Osteoblast (primary cell): ENCODE data around the gene COL18A1. TPM values are rescaled to one million over a fixed set of nuclear protein-coding genes. Genes with fewer than 3 reads are reported as not detected.
"Not testable (repeated sequence)": the region's sequence is repeated elsewhere in the genome, so short reads cannot be mapped to it uniquely, and the experiment has no call there.

Source experiments
- DNase-seq: peaks from one replicate; pipeline ENCODE4 v3.0.0; 2011; ENCODE audit warnings: low spot score, mixed read lengths; ENCODE audit not compliant: insufficient read length; ENCODE audit errors: missing footprints
- H2AFZ ChIP-seq: 2 replicates; pipeline ENCODE4 v1.6.0; 2011; ENCODE audit warnings: mild to moderate bottlenecking, low read length
- H3K27ac ChIP-seq: 2 replicates; pipeline ENCODE4 v1.5.1; 2011; ENCODE audit warnings: mild to moderate bottlenecking, low read depth, low read length, moderate library complexity
- H3K27me3 ChIP-seq: 2 replicates; pipeline ENCODE4 v1.6.0; 2012; ENCODE audit warnings: mild to moderate bottlenecking, control low read depth, inconsistent platforms, low read length, moderate library complexity; ENCODE audit not compliant: insufficient read depth
- H3K36me3 ChIP-seq: 2 replicates; pipeline ENCODE4 v1.5.1; 2011; ENCODE audit warnings: mild to moderate bottlenecking, low read length, control low read depth, moderate library complexity; ENCODE audit not compliant: insufficient read depth
- H3K4me1 ChIP-seq: 2 replicates; pipeline ENCODE4 v1.5.1; 2011; ENCODE audit warnings: mild to moderate bottlenecking, low read length, control low read depth, moderate library complexity; ENCODE audit not compliant: insufficient read depth
- H3K4me2 ChIP-seq: 2 replicates; pipeline ENCODE4 v1.6.0; 2011; ENCODE audit warnings: mild to moderate bottlenecking, low read length; ENCODE audit not compliant: insufficient read depth
- H3K4me3 ChIP-seq: fragments of 200-600 bp; sonication (generic); 3 replicates; pipeline ENCODE4 v1.5.1; 2012; ENCODE audit warnings: mild to moderate bottlenecking, low read length, inconsistent platforms; ENCODE audit not compliant: insufficient read depth
- H3K79me2 ChIP-seq: 2 replicates; pipeline ENCODE4 v1.6.0; 2012; ENCODE audit warnings: mild to moderate bottlenecking, low read length, control low read depth, inconsistent platforms; ENCODE audit not compliant: insufficient read depth
- H3K9me3 ChIP-seq: 2 replicates; pipeline ENCODE4 v1.5.1; 2011; ENCODE audit warnings: low read depth, low read length, control low read depth
- H4K20me1 ChIP-seq: 2 replicates; pipeline ENCODE4 v1.6.0; 2012; ENCODE audit warnings: mild to moderate bottlenecking, low read length, control low read depth; ENCODE audit not compliant: insufficient read depth
- total RNA-seq: library from RNA; depleted of rRNA; stranded (reverse); fragments of >200 nt; gene quantifications from 2 replicates; pipeline ENCODE4 v1.2.3, GENCODE V29; 2012
- TF ChIP-seq, protein P1 (sequence below): IDR thresholded peaks from 2 replicates; pipeline ENCODE4 v1.5.1; 2011; ENCODE audit warnings: mild to moderate bottlenecking, low read depth, low read length, moderate library complexity; ENCODE audit errors: extremely low read depth

COL18A1 gene
- total RNA-seq, 1 donor: 8.3 TPM

DNA sequence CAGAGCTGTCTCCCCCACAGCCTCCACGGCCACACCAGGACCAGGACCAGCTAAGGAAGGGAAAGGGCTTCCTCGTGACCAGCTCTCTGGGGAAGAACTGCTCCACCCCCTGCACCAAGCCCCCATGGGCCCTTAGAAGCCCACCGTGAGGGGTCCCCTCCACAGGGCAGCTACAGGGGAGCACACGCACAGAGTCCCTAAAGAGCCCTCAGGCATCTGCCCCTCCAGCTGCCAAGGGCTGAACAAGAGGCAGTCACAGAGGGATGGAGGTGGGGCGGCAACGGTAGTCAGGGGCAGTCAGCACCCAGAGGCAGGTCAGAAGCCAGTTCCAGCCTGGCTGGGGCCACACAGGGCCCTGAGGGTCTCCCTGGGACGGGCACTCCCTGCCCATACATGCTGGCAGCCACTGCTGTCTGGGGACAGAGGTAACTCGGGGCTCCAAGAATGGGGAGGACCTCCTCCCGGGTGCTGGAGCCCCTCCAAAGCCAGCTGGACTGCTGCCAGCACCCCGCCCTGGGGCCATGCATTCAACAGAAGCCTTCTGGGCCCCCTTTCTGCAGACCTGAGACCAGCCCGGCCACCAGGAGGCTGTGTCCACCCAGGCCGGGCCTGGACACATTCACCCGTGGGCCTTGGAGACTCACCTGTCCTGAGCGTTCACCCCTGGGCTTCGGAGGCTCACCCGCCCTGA is 118.6 kb downstream of the COL18A1 start:
- peaks cover 5% of the 10 kb centered on the region for H3K9me3 ChIP-seq
- TF ChIP-seq, protein P1, sequence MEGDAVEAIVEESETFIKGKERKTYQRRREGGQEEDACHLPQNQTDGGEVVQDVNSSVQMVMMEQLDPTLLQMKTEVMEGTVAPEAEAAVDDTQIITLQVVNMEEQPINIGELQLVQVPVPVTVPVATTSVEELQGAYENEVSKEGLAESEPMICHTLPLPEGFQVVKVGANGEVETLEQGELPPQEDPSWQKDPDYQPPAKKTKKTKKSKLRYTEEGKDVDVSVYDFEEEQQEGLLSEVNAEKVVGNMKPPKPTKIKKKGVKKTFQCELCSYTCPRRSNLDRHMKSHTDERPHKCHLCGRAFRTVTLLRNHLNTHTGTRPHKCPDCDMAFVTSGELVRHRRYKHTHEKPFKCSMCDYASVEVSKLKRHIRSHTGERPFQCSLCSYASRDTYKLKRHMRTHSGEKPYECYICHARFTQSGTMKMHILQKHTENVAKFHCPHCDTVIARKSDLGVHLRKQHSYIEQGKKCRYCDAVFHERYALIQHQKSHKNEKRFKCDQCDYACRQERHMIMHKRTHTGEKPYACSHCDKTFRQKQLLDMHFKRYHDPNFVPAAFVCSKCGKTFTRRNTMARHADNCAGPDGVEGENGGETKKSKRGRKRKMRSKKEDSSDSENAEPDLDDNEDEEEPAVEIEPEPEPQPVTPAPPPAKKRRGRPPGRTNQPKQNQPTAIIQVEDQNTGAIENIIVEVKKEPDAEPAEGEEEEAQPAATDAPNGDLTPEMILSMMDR: no peak
- H3K27ac ChIP-seq: no peak overlapping the region
- no peak overlapping the region for H3K4me3 ChIP-seq
- H2AFZ ChIP-seq: no peak overlapping the region
- no peaks in the 10 kb centered on the region for H3K79me2 ChIP-seq
- no peaks in the 10 kb centered on the region for H3K27me3 ChIP-seq
- no peaks in the 10 kb centered on the region for H4K20me1 ChIP-seq
- DNase-seq: no peak
- no peaks in the 10 kb centered on the region for H3K4me1 ChIP-seq
- no peaks in the 10 kb centered on the region for H3K36me3 ChIP-seq
- H3K4me2 ChIP-seq: no peak overlapping the region

- H3K4me1 ChIP-seq: no peaks in the 10 kb centered on the region
- no peaks in the 10 kb centered on the region for H3K79me2 ChIP-seq
- H3K4me3 ChIP-seq: no peak overlapping the region
- H4K20me1 ChIP-seq: no peaks in the 10 kb centered on the region
- H3K36me3 ChIP-seq: peaks cover 5% of the 10 kb centered on the region
- TF ChIP-seq, protein P1: no peak
- no peak overlapping the region for H2AFZ ChIP-seq
- H3K9me3 ChIP-seq: peaks cover 3% of the 10 kb centered on the region
- no peak for DNase-seq
- no peak overlapping the region for H3K27ac ChIP-seq
- no peak overlapping the region for H3K4me2 ChIP-seq
- no peaks in the 10 kb centered on the region for H3K27me3 ChIP-seq
Observed at GRCh38 chr21:45524756-45525152, 119.8 kb downstream of the COL18A1 start.

GRCh38 chr21:45525153-45525909 is 120.4 kb downstream of the COL18A1 start:
- H3K27ac ChIP-seq: no peak overlapping the region
- no peak overlapping the region for H3K4me3 ChIP-seq
- DNase-seq: no peak
- no peaks in the 10 kb centered on the region for H3K4me1 ChIP-seq
- no peaks in the 10 kb centered on the region for H3K79me2 ChIP-seq
- peaks cover 9% of the 10 kb centered on the region for H3K36me3 ChIP-seq
- H3K9me3 ChIP-seq: peaks cover 3% of the 10 kb centered on the region
- no peak overlapping the region for H2AFZ ChIP-seq
- H3K4me2 ChIP-seq: no peak overlapping the region
- no peaks in the 10 kb centered on the region for H3K27me3 ChIP-seq
- H4K20me1 ChIP-seq: no peaks in the 10 kb centered on the region
- TF ChIP-seq, protein P1: no peak

GRCh38 chr21:45525910-45526306 is 120.9 kb downstream of the COL18A1 start:
- H3K9me3 ChIP-seq: no peaks in the 10 kb centered on the region
- no peaks in the 10 kb centered on the region for H4K20me1 ChIP-seq
- TF ChIP-seq, protein P1: no peak
- no peaks in the 10 kb centered on the region for H3K27me3 ChIP-seq
- no peak overlapping the region for H3K4me2 ChIP-seq
- no peaks in the 10 kb centered on the region for H3K79me2 ChIP-seq
- no peak overlapping the region for H3K4me3 ChIP-seq
- peaks cover 9% of the 10 kb centered on the region for H3K36me3 ChIP-seq
- DNase-seq: no peak
- no peak overlapping the region for H3K27ac ChIP-seq
- no peak overlapping the region for H2AFZ ChIP-seq
- no peaks in the 10 kb centered on the region for H3K4me1 ChIP-seq

- not testable (repeated sequence) for H2AFZ ChIP-seq, H3K79me2 ChIP-seq, H3K27ac ChIP-seq, H3K27me3 ChIP-seq, H3K4me3 ChIP-seq, H3K4me2 ChIP-seq, H3K4me1 ChIP-seq, H4K20me1 ChIP-seq, DNase-seq, H3K9me3 ChIP-seq, H3K36me3 ChIP-seq
Observed at GRCh38 chr21:45527151-45527999, 122.4 kb downstream of the COL18A1 start.
